Measurements from ENCODE around the gene SEPTIN5. TPM values are rescaled to one million over a fixed set of nuclear protein-coding genes. Genes with fewer than 3 reads are reported as not detected.

The SEPTIN5 gene
- total RNA-seq, 2 experiments from 2014 or later = 0.71 to 0.75 TPM

DNA sequence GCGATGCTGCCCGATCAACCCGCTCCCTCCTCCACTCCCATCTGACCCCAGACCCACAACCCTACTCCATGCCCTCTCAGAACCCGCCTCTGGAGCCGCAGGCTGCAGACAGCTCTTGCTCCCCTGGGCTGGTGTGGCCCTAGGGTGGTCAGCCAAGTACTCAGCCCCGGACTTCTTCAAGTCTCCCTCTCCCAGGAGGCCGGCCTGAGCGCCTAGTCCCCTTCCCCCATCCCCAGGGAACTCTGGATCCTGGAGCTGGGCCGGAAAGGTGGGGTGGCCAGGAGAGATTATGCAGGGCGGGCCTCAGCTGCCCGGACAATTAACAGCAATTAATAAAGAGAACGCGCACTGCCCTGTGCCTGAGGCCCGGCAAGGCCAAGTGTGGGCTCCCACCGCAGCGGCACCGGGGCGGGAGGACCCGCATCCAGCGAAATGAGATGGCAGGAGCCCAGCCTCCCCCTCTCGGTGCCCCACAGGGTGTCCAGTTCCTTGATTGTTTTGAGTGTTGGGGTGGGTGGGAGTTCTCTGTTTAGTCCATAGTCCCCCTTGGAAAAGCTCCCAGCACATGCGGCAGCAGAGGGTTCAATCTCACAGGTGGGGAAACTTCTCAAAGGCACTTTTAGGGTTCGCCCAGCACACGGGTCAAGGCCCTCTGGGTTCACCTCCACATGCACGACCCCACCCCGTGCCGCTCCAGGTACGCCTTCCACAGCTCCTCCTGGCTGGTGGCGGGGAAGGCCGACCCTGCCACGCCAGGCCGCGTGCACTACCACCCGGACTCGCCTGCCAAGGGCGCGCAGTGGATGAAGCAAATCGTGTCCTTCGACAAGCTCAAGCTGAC is 49.4 kb downstream of the SEPTIN5 start:
- H3K4me3 Mint-ChIP-seq = no peak overlapping the region
- Histone ChIP-seq H3K36me3 (ENCODE audit: insufficient read depth, low read length) (no peaks in the 10 kb centered on the region), H3K9me3 (ENCODE audit: control insufficient read depth in 1 of 2, insufficient read depth in 1 of 2, low read length in 2 of 2) (peaks cover 0 to 55% of the 10 kb centered on the region in 2 experiments), H3K4me1 (ENCODE audit: insufficient read depth, low read length) (peaks cover 29% of the 10 kb centered on the region), H3K27me3 (ENCODE audit: control insufficient read depth in 1 of 2, insufficient read depth in 2 of 2, low read length in 2 of 2) (peaks cover 70 to 80% of the 10 kb centered on the region in 2 experiments), H3K27ac (ENCODE audit: low read depth in 1 of 2, low read length in 2 of 2) (no peak overlapping the region), H3K4me3 (ENCODE audit: low read length) (no peak overlapping the region)
- ATAC-seq (ENCODE audit: poor library complexity) (no peak), DNase-seq (no peak)
- no peak overlapping the region for H3K27ac Mint-ChIP-seq
- ChIA-PET CTCF (interaction anchor here (1.7 kb wide), 1 partner anchor 33 kb away, joined by 3 read pairs; no protein-coding TSS in a partner anchor), POLR2A (no interaction called here)
- no peak for TF ChIP-seq CTCF (IDR thresholded peaks at IDR 0.05)
- no peaks in the 10 kb centered on the region for H3K9me3 Mint-ChIP-seq
- H3K4me1 Mint-ChIP-seq (ENCODE audit: low read depth) = peaks cover 28% of the 10 kb centered on the region
- H3K36me3 Mint-ChIP-seq (ENCODE audit: low read depth) = no peaks in the 10 kb centered on the region
- peaks cover 73% of the 10 kb centered on the region for H3K27me3 Mint-ChIP-seq
- intact Hi-C loops (cut with DNase I, micrococcal nuclease) = no loop called here

- H3K4me3 Mint-ChIP-seq = peak overlapping the region; percentile 66
- peaks cover 72% of the 10 kb centered on the region for H3K27me3 Mint-ChIP-seq
Observed at GRCh38 chr22:19764299-19764593, 49.9 kb downstream of the SEPTIN5 start.

More at GRCh38 chr22:19764299-19764593, 49.9 kb downstream of the SEPTIN5 start:
- intact Hi-C loops (cut with DNase I, micrococcal nuclease) = no loop called here
- Histone ChIP-seq H3K36me3 (ENCODE audit: insufficient read depth, low read length) (no peaks in the 10 kb centered on the region), H3K27ac (ENCODE audit: low read depth in 1 of 2, low read length in 2 of 2) (no peak overlapping the region), H3K27me3 (ENCODE audit: control insufficient read depth in 1 of 2, insufficient read depth in 2 of 2, low read length in 2 of 2) (peaks cover 69 to 79% of the 10 kb centered on the region in 2 experiments), H3K9me3 (ENCODE audit: control insufficient read depth in 1 of 2, insufficient read depth in 1 of 2, low read length in 2 of 2) (peaks cover 0 to 54% of the 10 kb centered on the region in 2 experiments), H3K4me1 (ENCODE audit: insufficient read depth, low read length) (peaks cover 29% of the 10 kb centered on the region), H3K4me3 (ENCODE audit: low read length) (no peak overlapping the region)
- Mint-ChIP-seq H3K9me3 (no peaks in the 10 kb centered on the region), H3K27ac (no peak overlapping the region), H3K4me1 (ENCODE audit: low read depth) (peaks cover 28% of the 10 kb centered on the region), H3K36me3 (ENCODE audit: low read depth) (no peaks in the 10 kb centered on the region)
- ChIA-PET CTCF (no interaction called here), POLR2A (interaction anchor here (0.7 kb wide), 1 partner anchor 13 kb away, joined by 3 read pairs; no protein-coding TSS in a partner anchor)
- DNase-seq (no peak), ATAC-seq (ENCODE audit: poor library complexity) (no peak)
- TF ChIP-seq CTCF (IDR thresholded peaks at IDR 0.05) = no peak

All from CD4-positive, alpha-beta T cell (primary cell).